Ishikawa (cell line): ENCODE measurements around the gene KLF9.

Experiments used
- CEBPB ChIP-seq: IDR thresholded peaks from 2 replicates; pipeline ENCODE4 v1.6.1; 2012
- CREB1 ChIP-seq: IDR thresholded peaks from 2 replicates; pipeline ENCODE4 v1.6.1; 2012; ENCODE audit warnings: low read depth
- EGR1 ChIP-seq: IDR thresholded peaks from 2 replicates; pipeline ENCODE4 v1.6.1; 2012
- EP300 ChIP-seq: IDR thresholded peaks from 2 replicates; pipeline ENCODE4 v1.6.1; 2012; ENCODE audit warnings: borderline replicate concordance
- FOXM1 ChIP-seq: IDR thresholded peaks from 2 replicates; pipeline ENCODE4 v1.6.1; 2012; ENCODE audit warnings: low read depth, borderline replicate concordance
- MAX ChIP-seq: IDR thresholded peaks from 2 replicates; pipeline ENCODE4 v1.6.1; 2012
- NFIC ChIP-seq: IDR thresholded peaks from 2 replicates; pipeline ENCODE4 v1.6.1; 2012
- RAD21 ChIP-seq: IDR thresholded peaks from 2 replicates; pipeline ENCODE4 v1.6.1; 2012; ENCODE audit warnings: low read depth
- REST ChIP-seq: IDR thresholded peaks from 2 replicates; pipeline ENCODE4 v1.6.1; 2012; ENCODE audit warnings: low read depth, mild to moderate bottlenecking
- TAF1 ChIP-seq: IDR thresholded peaks from 2 replicates; pipeline ENCODE4 v1.6.1; 2012; ENCODE audit warnings: low read depth, mild to moderate bottlenecking
- TCF12 ChIP-seq: IDR thresholded peaks from 2 replicates; pipeline ENCODE4 v1.6.1; 2012; ENCODE audit warnings: low read depth
- TEAD4 ChIP-seq: IDR thresholded peaks from 2 replicates; pipeline ENCODE4 v1.6.1; 2012
- USF1 ChIP-seq: IDR thresholded peaks from 2 replicates; pipeline ENCODE4 v1.6.1; 2012
- YY1 ChIP-seq: IDR thresholded peaks from 2 replicates; pipeline ENCODE4 v1.6.1; 2012; ENCODE audit warnings: low read depth
- ZBTB7A ChIP-seq: IDR thresholded peaks from 2 replicates; pipeline ENCODE4 v1.6.1; 2012; ENCODE audit warnings: low read depth

The KLF9 gene

GRCh38 chr9:70421272-70422180 is 7.1 kb upstream of the KLF9 start:
- TF ChIP-seq TEAD4: no peak
- TF ChIP-seq USF1: no peak
- no peak for TF ChIP-seq REST
- no peak for TF ChIP-seq YY1
- TF ChIP-seq FOXM1: no peak
- TF ChIP-seq CREB1: no peak
- TF ChIP-seq MAX: no peak
- TF ChIP-seq RAD21: no peak
- TF ChIP-seq TCF12: no peak
- TF ChIP-seq EGR1: no peak
- TF ChIP-seq CEBPB: no peak
- no peak for TF ChIP-seq TAF1
- TF ChIP-seq EP300: no peak
- no peak for TF ChIP-seq ZBTB7A
- TF ChIP-seq NFIC: no peak

GRCh38 chr9:70420441-70421271 is 6.2 kb upstream of the KLF9 start:
- TF ChIP-seq ZBTB7A (peak; percentile 67), MAX (peak; percentile 30; the same call in 1 of the 2 replicates), FOXM1 (no peak), CREB1 (no peak), TCF12 (peak; percentile 60; the same call in 1 of the 2 replicates)

- no peak for TF ChIP-seq RAD21
- TF ChIP-seq TAF1: 0 out of 2 replicates have a peak, but pooled peaks have one; percentile 8
- TF ChIP-seq CEBPB: peak; percentile 79
- TF ChIP-seq EP300: peak; percentile 67
- no peak for TF ChIP-seq YY1
- TF ChIP-seq TCF12: 0 out of 2 replicates have a peak, but pooled peaks have one; percentile 37
- peak; percentile 73; the same call in 1 of the 2 replicates for TF ChIP-seq NFIC
- no peak for TF ChIP-seq REST
- no peak; the same call in 1 of the 2 replicates for TF ChIP-seq MAX
- TF ChIP-seq TEAD4: peak; percentile 59
- TF ChIP-seq EGR1: peak; percentile 54
Measured at GRCh38 chr9:70419556-70420440, 5.3 kb upstream of the KLF9 start.

- peak; percentile 69; the same call in 1 of the 2 replicates for TF ChIP-seq CEBPB
- TF ChIP-seq ZBTB7A: no peak; the same call in 1 of the 2 replicates
- TF ChIP-seq YY1: 0 out of 2 replicates have a peak, but pooled peaks have one; percentile 42
- peak; percentile 91 for TF ChIP-seq EGR1
- peak; percentile 42 for TF ChIP-seq TAF1
- TF ChIP-seq MAX: peak; percentile 16; the same call in 1 of the 2 replicates
- TF ChIP-seq CREB1: no peak
- no peak for TF ChIP-seq FOXM1
- TF ChIP-seq TCF12: peak; percentile 1; the same call in 1 of the 2 replicates
- peak; percentile 35 for TF ChIP-seq NFIC
- no peak for TF ChIP-seq TEAD4
- TF ChIP-seq RAD21: no peak
- TF ChIP-seq EP300: no peak; the same call in 1 of the 2 replicates
Measured at GRCh38 chr9:70418822-70419555, 4.5 kb upstream of the KLF9 start.
